Gastrocnemius medialis (tissue), 4 donors: ENCODE measurements around the gene GALNT2.

Source experiments
- CTCF ChIP-seq, 5 experiments: fragments of 450-650 bp in 3 of 5; fragments of 200-600 bp in 2 of 5; sonication (generic) in 2 of 5; IDR thresholded peaks in 4 of 5; conservative IDR thresholded peaks in 1 of 5; 1 replicate in 4 of 5; 2 replicates in 1 of 5; pipeline ENCODE4 v1.5.1; 2016 to 2019; ENCODE audit warnings: antibody characterized with exemption in 5 of 5, mild to moderate bottlenecking in 3 of 5, moderate library complexity in 3 of 5
- POLR2A ChIP-seq, 2 donors: fragments of 450-650 bp; IDR thresholded peaks; one replicate each; pipeline ENCODE4 v1.6.1; 2017; ENCODE audit warnings: antibody characterized with exemption in 2 of 2, mild to moderate bottlenecking in 2 of 2, moderate library complexity in 2 of 2

- no peak for TF ChIP-seq POLR2A (IDR thresholded peaks at IDR 0.05)
- TF ChIP-seq CTCF (IDR thresholded peaks at IDR 0.05 in 4 of 5, conservative IDR thresholded peaks at IDR 0.05 in 1 of 5) = no peak
Measured at GRCh38 chr1:230032516-230033281, 34.3 kb upstream of the GALNT2 start.
